CD4-positive, alpha-beta T cell treated with Interleukin-17A for 1 hour (primary cell): ENCODE results near the gene NALF2.

Source experiments
- DNase-seq: peaks from one replicate; pipeline ENCODE4 v3.0.0-alpha.2; 2020

The NALF2 gene

GRCh38 chrX:69503782-69504625, at the start of gene NALF2:
Gene NALF2, plus strand, starts transcription at chrX:69504326. Its CDS starts 957 bp downstream, at chrX:69505283.
- peak; percentile 20 for DNase-seq

GRCh38 chrX:69457756-69458155, 46.4 kb upstream of the NALF2 start:
- no peak for DNase-seq

- no peak for DNase-seq
These were observed 37.6 kb upstream of the NALF2 start for GRCh38 chrX:69466546-69466945.

GRCh38 chrX:69469975-69470374, 34.2 kb upstream of the NALF2 start:
- no peak for DNase-seq

- no peak for DNase-seq
These were observed 14.5 kb upstream of the NALF2 start for GRCh38 chrX:69489625-69490024.

GRCh38 chrX:69493193-69493592, 10.9 kb upstream of the NALF2 start:
- peak; percentile 32 for DNase-seq

GRCh38 chrX:69493766-69494165, 10.4 kb upstream of the NALF2 start:
- DNase-seq, result no peak

- DNase-seq, result no peak
These were observed 7.9 kb upstream of the NALF2 start for GRCh38 chrX:69496183-69496582.

GRCh38 chrX:69501429-69501828, 2.7 kb upstream of the NALF2 start:
- DNase-seq, result no peak

- no peak for DNase-seq
These were observed 821 bp upstream of the NALF2 start for GRCh38 chrX:69503228-69503781.

- DNase-seq, result no peak
These were observed 793 bp downstream of the NALF2 start for GRCh38 chrX:69504626-69505612.

GRCh38 chrX:69505772-69506616, 1.9 kb downstream of the NALF2 start:
- no peak for DNase-seq

- DNase-seq, result no peak
These were observed 2.7 kb downstream of the NALF2 start for GRCh38 chrX:69506617-69507499.

- no peak for DNase-seq
These were observed 3.3 kb downstream of the NALF2 start for GRCh38 chrX:69507500-69507789.

- no peak for DNase-seq
These were observed 4.5 kb downstream of the NALF2 start for GRCh38 chrX:69508610-69509009.

- DNase-seq, result no peak
These were observed 6.1 kb downstream of the NALF2 start for GRCh38 chrX:69510137-69510715.

GRCh38 chrX:69510914-69511513, 6.9 kb downstream of the NALF2 start:
- DNase-seq, result no peak

- DNase-seq, result no peak
These were observed 17.9 kb downstream of the NALF2 start for GRCh38 chrX:69522052-69522451.

GRCh38 chrX:69523314-69523713, 19.2 kb downstream of the NALF2 start:
- DNase-seq, result no peak

- DNase-seq, result no peak
These were observed 20.7 kb downstream of the NALF2 start for GRCh38 chrX:69524781-69525363.
